Stimulated activated CD4-positive, alpha-beta T cell treated with anti-CD3 and anti-CD28 coated beads, Interleukin-1b, Interleukin-23, amount 100 ng/mL, for 1 hour (primary cell): ENCODE data around the gene ACP7.
"Not testable (repeated sequence)": the region's sequence is repeated elsewhere in the genome, so short reads cannot be mapped to it uniquely, and the experiment has no call there.

Source experiments
- DNase-seq, 2 donors: peaks; one replicate each; pipeline ENCODE4 v3.0.0-alpha.2; 2020; ENCODE audit warnings: low read depth in 2 of 2

The ACP7 gene

GRCh38 chr19:39078436-39079200, 5.5 kb upstream of the ACP7 start:
- no peak for DNase-seq

- no peak for DNase-seq
These were observed 3.7 kb upstream of the ACP7 start for GRCh38 chr19:39080431-39080830.

GRCh38 chr19:39082167-39082566, 2.0 kb upstream of the ACP7 start:
- DNase-seq: no peak

GRCh38 chr19:39082745-39083598, 1.2 kb upstream of the ACP7 start:
- no peak for DNase-seq

GRCh38 chr19:39083599-39083982, 577 bp upstream of the ACP7 start:
- no peak for DNase-seq

GRCh38 chr19:39084732-39085080, 538 bp downstream of the ACP7 start:
- DNase-seq: no peak

GRCh38 chr19:39085392-39085791, 1.2 kb downstream of the ACP7 start:
- DNase-seq: no peak

GRCh38 chr19:39086386-39086785, 2.2 kb downstream of the ACP7 start:
- no peak for DNase-seq

GRCh38 chr19:39087907-39088686, 3.9 kb downstream of the ACP7 start:
- DNase-seq: no peak

- not testable (repeated sequence) for DNase-seq
These were observed 5.8 kb downstream of the ACP7 start for GRCh38 chr19:39090016-39090415.

- no peak for DNase-seq
These were observed 6.7 kb downstream of the ACP7 start for GRCh38 chr19:39090881-39091280.

GRCh38 chr19:39095799-39096540, 11.8 kb downstream of the ACP7 start:
- not testable (repeated sequence) for DNase-seq

- DNase-seq: no peak
These were observed 13.1 kb downstream of the ACP7 start for GRCh38 chr19:39097299-39097698.

GRCh38 chr19:39097721-39098120, 13.6 kb downstream of the ACP7 start:
- DNase-seq: no peak

- DNase-seq: no peak
These were observed 14.4 kb downstream of the ACP7 start for GRCh38 chr19:39098365-39099269.

- DNase-seq: no peak
These were observed 15.2 kb downstream of the ACP7 start for GRCh38 chr19:39099341-39099740.

GRCh38 chr19:39100500-39101166, 16.5 kb downstream of the ACP7 start:
- DNase-seq: no peak

- DNase-seq: no peak
These were observed 19.0 kb downstream of the ACP7 start for GRCh38 chr19:39103151-39103550.

GRCh38 chr19:39104186-39104596, 20.0 kb downstream of the ACP7 start:
- DNase-seq: no peak

- DNase-seq: no peak
These were observed 22.0 kb downstream of the ACP7 start for GRCh38 chr19:39106194-39106593.
